Measurements from ENCODE around the gene GRAMD4. TPM values are rescaled to one million over a fixed set of nuclear protein-coding genes. Genes with fewer than 3 reads are reported as not detected.

GRAMD4 gene
- polyA plus RNA-seq, 3 donors: 9.5 to 33.3 (median 12.6) TPM

- no peak for DNase-seq
- Histone ChIP-seq H3K4me3 (replicated peaks in 1 of 3; ENCODE audit: low read depth in 2 of 3, low read length in 3 of 3) (peak overlapping the region; percentile 13 to 75 (median 38)), H3K27ac (ENCODE audit: low read depth in 1 of 2, low read length in 2 of 2) (peak overlapping the region in 1 of 2 donors; percentile 26), H3K4me2 (replicated peaks; ENCODE audit: extremely low read depth, low read length, poor library complexity, severe bottlenecking) (peak overlapping the region; percentile 76), H3K27me3 (ENCODE audit: control insufficient read depth in 2 of 2, insufficient read depth in 2 of 2, low read length in 2 of 2) (no peaks in the 10 kb centered on the region), H3K9me3 (replicated peaks in 1 of 2; ENCODE audit: control insufficient read depth in 1 of 2, insufficient read depth in 1 of 2, low read length in 2 of 2) (peaks cover 12 to 17% of the 10 kb centered on the region in 2 donors), H2AFZ (ENCODE audit: insufficient read depth, low read depth, low read length, poor library complexity, severe bottlenecking) (peak overlapping the region; percentile 81), H3K4me1 (ENCODE audit: control insufficient read depth in 1 of 2, insufficient read depth in 2 of 2, low read length in 2 of 2) (peaks cover 57 to 70% of the 10 kb centered on the region in 2 donors), H3K9ac (ENCODE audit: insufficient read depth, low read length, poor library complexity, severe bottlenecking) (peak overlapping the region; percentile 57), H4K20me1 (ENCODE audit: insufficient read depth, low read length) (peaks cover 31% of the 10 kb centered on the region), H3K36me3 (replicated peaks in 1 of 2; ENCODE audit: control insufficient read depth in 1 of 2, insufficient read depth in 2 of 2, low read length in 2 of 2) (no peaks in the 10 kb centered on the region), H3K79me2 (ENCODE audit: insufficient read depth, low read length) (peaks cover 38% of the 10 kb centered on the region)
- Mint-ChIP-seq H3K27ac (peak overlapping the region in 4 of 7 donors; percentile 35 to 77 (median 48)), H3K9me3 (peaks cover 9 to 16% (median 15%) of the 10 kb centered on the region in 7 donors), H3K27me3 (ENCODE audit: low read depth in 3 of 3) (peaks cover 0 to 10% (median 4%) of the 10 kb centered on the region in 3 donors), H3K36me3 (peaks cover 0 to 2% of the 10 kb centered on the region in 2 donors), H3K4me3 (peak overlapping the region; percentile 78 to 79), H3K4me1 (peaks cover 66% of the 10 kb centered on the region)
- intact Hi-C loops (cut with micrococcal nuclease): loop anchor here (5.0 kb wide), 2 partner anchors 36 to 106 kb away; no protein-coding TSS in a partner anchor
- TF ChIP-seq CTCF (IDR thresholded peaks at IDR 0.05): no peak
- 58% methylated on average over 6 of the region's 10 CpGs for WGBS (ENCODE audit: insufficient coverage)
Measured at GRCh38 chr22:46575911-46576555, 44.2 kb upstream of the GRAMD4 start.

- Histone ChIP-seq H3K9me3 (replicated peaks in 1 of 2; ENCODE audit: control insufficient read depth in 1 of 2, insufficient read depth in 1 of 2, low read length in 2 of 2) (peaks cover 6 to 9% of the 10 kb centered on the region in 2 donors), H3K27ac (ENCODE audit: low read depth in 1 of 2, low read length in 2 of 2) (peak overlapping the region in 1 of 2 donors; percentile 26), H3K4me2 (replicated peaks; ENCODE audit: extremely low read depth, low read length, poor library complexity, severe bottlenecking) (peak overlapping the region; percentile 95), H3K36me3 (replicated peaks in 1 of 2; ENCODE audit: control insufficient read depth in 1 of 2, insufficient read depth in 2 of 2, low read length in 2 of 2) (no peaks in the 10 kb centered on the region), H3K27me3 (ENCODE audit: control insufficient read depth in 2 of 2, insufficient read depth in 2 of 2, low read length in 2 of 2) (no peaks in the 10 kb centered on the region), H3K9ac (ENCODE audit: insufficient read depth, low read length, poor library complexity, severe bottlenecking) (peak overlapping the region; percentile 78), H4K20me1 (ENCODE audit: insufficient read depth, low read length) (peaks cover 39% of the 10 kb centered on the region), H3K4me1 (ENCODE audit: control insufficient read depth in 1 of 2, insufficient read depth in 2 of 2, low read length in 2 of 2) (peaks cover 64 to 77% of the 10 kb centered on the region in 2 donors), H3K79me2 (ENCODE audit: insufficient read depth, low read length) (peaks cover 45% of the 10 kb centered on the region), H2AFZ (ENCODE audit: insufficient read depth, low read depth, low read length, poor library complexity, severe bottlenecking) (peak overlapping the region; percentile 81), H3K4me3 (replicated peaks in 1 of 3; ENCODE audit: low read depth in 2 of 3, low read length in 3 of 3) (peak overlapping the region; percentile 38 to 84 (median 64))
- Mint-ChIP-seq H3K36me3 (peaks cover 0 to under 1% of the 10 kb centered on the region in 2 donors), H3K27me3 (ENCODE audit: low read depth in 3 of 3) (peaks cover 0 to 10% (median 4%) of the 10 kb centered on the region in 3 donors), H3K4me1 (peaks cover 73% of the 10 kb centered on the region), H3K4me3 (peak overlapping the region; percentile 78 to 79), H3K27ac (peak overlapping the region in 3 of 7 donors; percentile 35 to 77 (median 54)), H3K9me3 (peaks cover 6 to 9% (median 8%) of the 10 kb centered on the region in 7 donors)
- 1% methylated on average over 142 of the region's 142 CpGs for WGBS (ENCODE audit: insufficient coverage)
- TF ChIP-seq CTCF (IDR thresholded peaks at IDR 0.05): no peak
- peak in 2 of 3 donors; percentile 47 to 48 for DNase-seq
- intact Hi-C loops (cut with micrococcal nuclease): loop anchor here (5.0 kb wide), 2 partner anchors 36 to 106 kb away; no protein-coding TSS in a partner anchor
Measured at GRCh38 chr22:46576556-46577367, 43.4 kb upstream of the GRAMD4 start.

Measured in CD14-positive monocyte (primary cell).